Left hindlimb (tissue), 1 donor: ENCODE data around the gene FAM241A.
A peak's percentile ranks its signal among the peaks of the same experiment; 100 is the strongest.
"Not testable (repeated sequence)": the region's sequence is repeated elsewhere in the genome, so short reads cannot be mapped to it uniquely, and the experiment has no call there.

Source experiments
- DNase-seq: peaks from one replicate; pipeline ENCODE4 v3.0.0-alpha.2; 2018

FAM241A gene

DNA sequence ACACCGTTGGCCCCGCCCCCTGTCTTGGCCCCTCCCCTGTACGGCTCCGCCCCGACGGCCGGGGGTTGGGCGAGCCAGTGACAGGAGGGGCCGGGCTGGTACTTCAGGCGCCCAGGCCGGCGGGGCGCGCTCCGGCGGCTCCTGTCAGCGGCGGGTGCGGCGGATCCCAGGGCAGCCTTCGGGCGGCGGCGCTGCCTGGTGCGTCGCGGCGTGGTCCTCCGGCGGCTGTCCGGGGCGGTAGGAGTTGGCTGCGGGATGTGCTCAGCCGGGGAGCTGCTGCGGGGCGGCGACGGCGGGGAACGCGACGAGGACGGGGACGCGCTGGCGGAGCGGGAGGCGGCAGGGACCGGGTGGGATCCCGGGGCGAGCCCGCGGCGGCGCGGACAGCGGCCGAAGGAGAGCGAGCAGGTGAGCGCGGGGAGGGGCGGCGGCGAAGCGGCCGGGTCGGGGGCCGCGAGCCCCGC, at the start of gene FAM241A:
FAM241A (plus strand) TSS at position 129 of the 464 bp plus-strand sequence; CDS start at position 256, 127 bp downstream.
- DNase-seq = peak; percentile 90

DNA sequence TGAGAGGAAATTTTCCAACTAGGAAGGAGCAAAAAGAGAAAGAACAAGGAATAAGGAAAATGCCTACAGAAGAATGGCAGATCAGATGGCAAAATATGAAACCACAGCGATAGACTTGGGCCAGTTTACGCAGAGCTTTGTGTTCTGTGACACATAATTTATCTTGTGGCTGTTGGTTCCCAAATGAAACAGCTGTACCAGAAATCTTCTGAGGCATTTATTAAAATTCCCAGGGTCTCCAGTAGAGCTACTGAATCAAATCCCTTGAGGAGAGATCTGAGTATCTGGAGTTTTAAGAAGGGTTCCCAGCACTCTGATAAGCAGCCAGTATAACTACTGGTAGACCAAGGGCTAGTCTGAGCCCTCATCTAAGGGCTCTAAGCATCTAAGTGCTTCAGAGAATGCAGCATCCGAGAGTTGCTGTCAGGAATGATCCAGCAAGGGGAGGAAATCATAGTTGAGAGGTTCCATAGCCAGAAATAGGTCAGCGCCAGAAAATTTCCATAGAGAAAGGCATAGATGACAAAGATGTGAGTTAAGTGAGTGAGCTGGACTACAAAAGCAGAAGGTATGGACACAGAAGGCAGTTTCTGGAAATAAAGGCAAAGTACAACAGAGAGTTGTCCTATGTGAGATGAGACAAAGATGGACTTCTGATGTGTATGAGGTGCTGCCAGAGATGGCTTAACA, 46.3 kb upstream of the FAM241A start:
- no peak for DNase-seq

DNA sequence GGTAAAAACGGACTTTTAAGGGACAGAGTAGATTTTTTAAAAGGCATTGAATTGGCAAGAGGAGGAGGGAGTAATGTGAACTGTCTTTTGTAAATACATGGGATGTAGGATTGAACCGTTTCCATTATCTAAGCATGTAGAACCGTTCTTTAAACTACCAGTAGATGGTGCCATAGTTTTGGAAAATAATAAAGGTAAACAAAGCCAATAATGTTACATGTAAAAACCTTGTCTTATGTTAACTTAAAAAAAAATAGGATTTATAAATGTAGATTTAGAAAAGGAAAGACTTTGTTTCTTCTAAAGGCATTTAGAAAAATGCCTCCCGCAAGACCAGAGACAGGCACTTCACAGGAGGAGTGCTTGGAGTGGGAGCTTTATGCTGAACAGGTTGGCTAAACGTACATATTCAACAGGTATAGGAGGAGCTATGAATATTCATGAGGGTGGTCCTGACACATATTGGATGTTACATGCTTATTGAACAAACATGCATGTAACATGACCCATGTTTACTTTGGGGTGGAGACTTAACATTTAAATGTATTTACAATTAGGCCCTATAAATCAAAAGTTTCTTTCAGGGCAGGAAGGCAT, 45.5 kb upstream of the FAM241A start:
- DNase-seq = no peak

DNA sequence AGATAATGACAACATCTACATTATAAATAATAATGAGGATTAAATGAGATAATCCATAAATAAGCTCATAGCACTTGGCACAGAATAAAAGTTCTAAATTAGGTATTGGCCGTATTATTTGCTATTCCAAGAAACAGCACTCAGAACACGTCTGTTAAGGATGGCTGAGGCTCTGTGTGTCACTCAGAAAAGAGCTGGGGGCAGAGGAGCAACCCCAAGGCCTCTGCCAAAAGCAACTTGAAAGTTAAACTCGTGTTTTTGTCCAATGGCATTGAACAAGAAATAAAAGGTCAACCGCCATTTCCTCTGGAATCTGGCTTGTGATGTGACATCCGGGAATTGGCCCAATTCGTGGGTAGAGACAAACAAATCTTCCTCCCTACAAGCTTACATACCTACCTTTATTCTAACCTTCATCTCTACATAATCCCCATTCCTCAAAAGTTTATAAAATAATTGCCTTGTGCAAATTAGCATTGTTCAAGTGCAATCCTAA, 42.3 kb upstream of the FAM241A start:
- DNase-seq = no peak

DNA sequence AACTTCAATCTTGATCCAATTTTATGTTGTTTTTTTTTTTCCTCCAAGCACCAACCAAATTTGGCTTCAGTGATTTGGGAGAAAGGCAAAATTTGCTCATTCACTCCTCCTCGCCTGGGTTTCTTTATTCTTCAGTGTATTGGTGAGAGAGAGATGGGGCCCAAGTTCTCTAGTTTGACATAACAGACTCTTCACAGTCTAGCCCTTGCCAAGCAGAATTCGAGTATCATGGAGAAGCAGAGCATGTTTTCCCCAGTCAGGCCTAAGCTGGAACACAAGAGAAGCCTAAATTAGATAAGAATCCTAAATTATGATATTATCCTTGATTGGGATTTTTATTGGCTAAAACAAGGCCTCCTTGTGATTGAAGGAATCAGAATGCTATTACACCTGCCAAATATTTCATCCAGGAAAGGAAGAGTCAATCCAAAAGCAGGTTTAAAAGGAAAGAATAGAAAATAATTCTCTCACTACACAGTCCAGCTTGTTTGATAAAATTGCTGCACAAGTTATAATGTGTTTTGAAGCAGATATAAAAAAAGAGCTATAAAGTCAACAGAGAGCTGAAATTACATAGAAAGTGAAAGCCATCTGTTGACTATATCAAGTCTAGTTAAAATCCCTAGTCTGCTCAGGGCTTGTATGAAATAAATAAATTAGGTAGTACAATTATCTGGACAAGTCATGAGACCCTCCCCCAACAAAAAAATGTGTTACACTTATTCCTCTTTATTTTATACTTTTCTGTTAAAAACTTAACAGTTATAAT, 39.9 kb upstream of the FAM241A start:
- no peak for DNase-seq

DNA sequence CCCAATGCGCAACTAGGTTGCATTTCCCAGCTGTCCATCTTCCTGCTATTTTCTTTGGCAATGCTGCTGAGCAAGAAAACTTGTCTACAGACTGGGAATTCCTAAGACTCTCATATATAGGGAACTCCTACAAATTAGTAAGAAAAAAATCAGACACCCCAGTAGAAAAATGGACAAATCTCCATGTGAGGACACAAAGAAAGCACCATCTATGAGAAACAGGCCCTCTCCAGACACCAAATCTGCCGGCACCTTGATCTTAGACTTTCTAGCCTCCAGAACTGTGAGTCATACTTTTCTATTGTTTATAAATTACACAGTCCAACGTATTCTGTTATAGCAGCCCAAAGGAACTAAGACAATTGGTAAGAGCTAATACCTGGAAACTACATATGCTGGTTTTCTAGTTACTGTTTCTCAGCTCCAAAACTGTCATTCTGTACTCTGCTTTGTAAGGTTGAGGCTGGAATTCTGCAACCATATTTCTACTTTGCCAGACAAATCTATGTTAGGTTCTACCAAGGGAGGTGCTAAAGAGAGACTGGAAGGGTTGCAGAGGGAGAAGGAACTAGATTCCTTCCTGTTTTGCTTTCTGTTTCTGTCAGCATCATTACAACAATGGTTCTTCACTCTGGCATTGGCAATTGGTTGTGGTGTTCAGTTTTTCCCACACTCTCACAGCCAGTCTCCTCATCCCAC, 35.7 kb upstream of the FAM241A start:
- DNase-seq = no peak

DNA sequence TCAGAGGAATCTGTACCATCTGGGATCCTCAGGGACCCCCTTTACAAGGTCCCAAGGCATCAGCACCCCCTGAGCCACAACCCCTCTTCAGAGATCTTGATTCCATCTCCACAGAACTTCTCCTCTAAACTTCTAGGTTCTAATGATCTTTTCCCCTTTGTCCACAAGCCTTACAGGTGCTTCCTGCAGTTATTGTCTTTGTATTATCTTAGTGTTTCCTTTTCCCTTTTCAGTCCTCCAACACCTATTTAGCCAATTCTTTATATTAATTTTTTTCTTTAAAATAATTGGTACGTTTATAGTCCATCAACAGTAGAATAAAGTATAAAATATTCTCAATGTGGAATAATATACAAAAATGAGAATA, 35.2 kb upstream of the FAM241A start:
- DNase-seq = no peak

DNA sequence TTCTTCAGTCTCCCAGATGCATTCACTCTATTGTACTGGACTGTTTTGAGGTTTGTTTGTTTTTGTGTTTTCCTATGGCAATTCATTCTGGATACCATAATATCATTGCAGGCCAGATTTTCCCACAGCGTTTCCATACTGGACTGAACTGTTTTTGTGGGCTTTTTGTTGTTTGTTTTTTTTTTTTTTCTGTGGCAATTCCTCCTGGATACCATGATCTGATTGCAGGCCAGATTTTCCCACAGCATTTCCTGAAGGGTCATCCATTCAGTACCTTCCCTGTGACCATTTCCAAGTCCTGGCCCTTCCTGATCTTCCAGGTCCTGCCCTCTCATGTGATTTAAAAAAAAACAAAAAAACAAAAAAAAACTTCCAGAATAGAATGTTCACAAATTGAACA, 33.9 kb upstream of the FAM241A start:
- DNase-seq = no peak

DNA sequence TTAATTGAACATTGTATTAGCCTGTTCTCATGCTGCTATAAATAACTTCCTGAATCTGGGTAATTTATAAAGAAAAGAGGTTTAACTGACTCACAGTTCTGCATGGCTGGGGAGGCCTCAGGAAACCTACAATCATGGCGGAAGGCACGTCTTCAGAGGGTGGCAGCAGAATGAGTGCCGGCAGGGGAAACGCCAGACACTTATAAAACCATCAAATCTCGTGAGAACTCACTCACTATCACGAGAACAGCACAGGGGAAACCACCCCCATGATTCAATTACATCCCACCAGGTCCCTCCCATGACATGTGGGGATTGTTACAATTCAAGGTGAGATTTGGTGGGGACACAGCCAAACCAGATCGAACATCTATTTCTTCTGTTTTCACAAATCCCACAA, 33.2 kb upstream of the FAM241A start:
- DNase-seq = not testable (repeated sequence)

DNA sequence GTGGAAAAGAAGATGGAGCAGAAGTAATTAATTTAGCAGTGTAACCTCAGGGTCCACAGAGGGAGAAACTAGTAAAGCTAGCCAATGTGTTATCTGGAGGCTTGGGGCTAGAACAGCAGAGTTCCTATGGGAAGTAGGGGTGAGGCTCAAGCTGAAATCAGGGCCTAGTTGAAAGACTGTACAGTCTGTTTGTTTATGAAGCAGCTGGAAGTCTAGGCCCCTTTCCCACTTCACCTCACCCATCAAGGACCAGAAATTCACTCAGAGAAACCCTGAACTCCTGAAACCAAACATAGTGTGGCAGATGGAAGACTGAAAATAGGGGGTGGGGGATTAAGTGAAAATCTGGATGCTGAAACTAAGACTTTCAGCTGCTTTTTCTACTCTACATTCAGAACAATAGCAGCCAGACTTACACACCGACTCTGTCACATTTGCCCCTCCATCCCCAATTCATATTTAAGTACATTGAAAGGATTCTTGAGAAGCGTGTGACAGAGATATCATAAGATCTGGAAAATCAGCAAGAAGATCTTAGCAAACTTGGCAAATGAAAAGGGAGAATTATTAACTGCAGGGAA, 32.6 kb upstream of the FAM241A start:
- DNase-seq = no peak

DNA sequence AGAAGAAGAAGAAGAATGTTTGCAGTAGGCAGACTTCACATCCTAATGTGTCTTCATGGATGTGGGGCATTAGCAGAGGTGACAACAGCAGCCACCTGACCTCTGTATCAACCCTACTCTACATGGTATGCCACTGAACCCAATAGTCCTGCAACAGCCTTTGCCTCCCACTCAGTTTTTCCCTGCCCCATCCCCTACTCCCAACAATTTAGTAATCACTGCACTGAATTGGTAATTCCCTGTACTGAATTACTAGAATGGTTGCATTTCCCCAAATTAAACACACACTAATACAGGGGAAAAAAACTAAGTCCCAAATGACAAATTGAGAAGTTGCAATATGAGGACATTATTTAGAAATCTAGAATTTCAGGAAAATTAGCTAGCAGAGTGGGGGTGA, 31.4 kb upstream of the FAM241A start:
- DNase-seq = no peak

DNA sequence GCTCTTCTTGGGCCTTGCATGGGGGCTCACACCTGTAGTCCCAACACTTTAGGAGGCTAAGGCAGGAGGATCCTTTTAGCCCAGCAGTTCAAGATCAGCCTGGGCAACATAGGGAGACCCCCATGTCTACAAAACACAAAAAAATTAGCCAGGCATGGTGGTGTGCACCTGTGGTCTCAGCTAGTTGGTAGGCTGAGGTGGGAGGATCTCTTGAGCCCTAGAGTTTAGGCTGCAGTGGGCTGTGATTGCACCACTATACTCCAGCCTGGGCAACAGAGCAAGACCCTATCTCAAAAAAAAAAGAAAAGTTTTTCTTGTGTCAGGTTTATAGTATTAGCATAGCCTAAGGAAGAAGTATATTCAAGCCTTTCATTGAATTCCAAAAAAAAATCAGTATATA, 30.8 kb upstream of the FAM241A start:
- no peak for DNase-seq

DNA sequence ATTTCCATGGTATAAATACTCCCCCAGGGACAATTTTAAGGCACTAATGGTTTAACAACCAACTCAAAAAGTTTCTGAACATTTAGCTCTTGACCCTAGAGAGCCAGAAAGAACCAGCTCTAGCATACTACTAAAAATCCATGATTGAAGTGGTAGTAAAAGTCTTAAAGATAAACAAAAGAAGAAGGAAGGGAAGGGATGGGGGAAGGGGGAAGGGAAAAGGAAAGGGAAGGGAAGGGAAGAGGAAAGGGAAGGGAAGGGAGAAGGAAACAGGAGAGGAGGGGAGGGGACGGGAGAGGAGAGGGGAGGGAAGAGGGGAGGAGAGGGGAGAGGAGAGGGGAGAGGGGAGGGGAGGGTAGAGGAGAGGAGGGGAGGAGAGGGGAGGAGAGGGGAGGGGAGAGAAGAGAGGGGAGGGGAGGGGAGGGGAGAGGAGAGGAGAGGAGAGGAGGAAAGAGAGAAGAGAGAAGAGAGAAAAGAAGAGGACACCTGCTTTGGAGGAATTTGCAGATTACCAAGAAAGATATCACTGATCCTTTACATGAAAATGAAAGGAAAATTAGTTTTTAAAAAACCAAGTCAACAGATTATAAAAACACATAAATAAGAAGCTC, 26.4 kb upstream of the FAM241A start:
- DNase-seq = no peak

DNA sequence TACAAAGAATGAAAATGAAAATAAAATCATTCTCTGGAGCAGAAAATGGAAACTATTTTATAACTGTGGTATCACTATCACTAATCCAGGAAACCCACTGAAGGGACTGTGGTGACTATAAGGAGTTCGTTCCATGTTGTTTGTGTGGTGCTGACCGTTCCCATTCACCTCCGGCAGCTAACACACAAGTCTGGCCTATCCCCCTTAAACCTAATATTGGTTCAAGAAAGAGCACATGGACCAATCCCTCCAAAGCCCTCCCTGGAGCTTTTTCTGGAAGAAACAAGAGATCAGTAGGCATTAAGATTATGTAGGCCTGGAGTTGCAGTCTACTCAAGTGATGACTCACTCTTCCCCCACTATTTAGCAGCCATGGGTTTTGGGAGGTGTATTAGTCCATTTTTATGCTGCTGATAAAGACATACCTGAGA, 25.9 kb upstream of the FAM241A start:
- DNase-seq = no peak

DNA sequence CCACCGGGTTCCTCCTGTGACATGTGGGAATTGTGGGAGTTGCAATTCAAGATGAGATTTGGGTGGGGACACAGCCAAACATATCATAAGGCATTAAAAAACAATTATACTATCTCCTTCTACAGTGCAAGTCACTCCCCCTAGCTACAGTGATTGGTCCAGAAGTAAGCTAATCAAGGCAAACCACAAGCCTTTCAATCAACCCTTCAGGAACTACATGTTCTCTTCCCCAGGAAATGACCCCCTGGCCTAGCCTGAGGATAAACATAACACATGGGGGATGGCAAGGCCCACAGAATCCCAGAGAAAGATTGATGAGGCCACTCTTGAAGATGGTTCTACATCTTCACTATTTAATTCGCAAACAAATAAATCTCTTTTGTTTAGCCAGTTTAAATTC, 25.2 kb upstream of the FAM241A start:
- DNase-seq = no peak

DNA sequence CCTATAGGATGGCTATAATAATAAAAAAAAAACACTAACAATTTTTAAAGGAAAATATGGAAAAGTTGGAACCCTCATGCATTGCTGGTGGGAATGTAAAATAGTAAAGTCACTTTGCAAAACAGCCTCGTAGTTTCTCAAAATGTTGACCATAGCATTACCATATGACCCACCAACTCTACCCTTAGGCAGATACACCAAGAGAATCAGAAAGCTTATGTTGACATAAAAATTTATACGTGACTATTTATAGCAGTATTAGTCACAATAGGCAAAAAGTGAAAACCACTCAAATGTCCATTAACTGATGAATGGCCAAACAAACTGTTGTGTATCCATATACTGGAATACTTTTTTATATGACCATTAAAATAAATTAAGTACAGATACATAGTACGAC, 19.8 kb upstream of the FAM241A start:
- DNase-seq = no peak

DNA sequence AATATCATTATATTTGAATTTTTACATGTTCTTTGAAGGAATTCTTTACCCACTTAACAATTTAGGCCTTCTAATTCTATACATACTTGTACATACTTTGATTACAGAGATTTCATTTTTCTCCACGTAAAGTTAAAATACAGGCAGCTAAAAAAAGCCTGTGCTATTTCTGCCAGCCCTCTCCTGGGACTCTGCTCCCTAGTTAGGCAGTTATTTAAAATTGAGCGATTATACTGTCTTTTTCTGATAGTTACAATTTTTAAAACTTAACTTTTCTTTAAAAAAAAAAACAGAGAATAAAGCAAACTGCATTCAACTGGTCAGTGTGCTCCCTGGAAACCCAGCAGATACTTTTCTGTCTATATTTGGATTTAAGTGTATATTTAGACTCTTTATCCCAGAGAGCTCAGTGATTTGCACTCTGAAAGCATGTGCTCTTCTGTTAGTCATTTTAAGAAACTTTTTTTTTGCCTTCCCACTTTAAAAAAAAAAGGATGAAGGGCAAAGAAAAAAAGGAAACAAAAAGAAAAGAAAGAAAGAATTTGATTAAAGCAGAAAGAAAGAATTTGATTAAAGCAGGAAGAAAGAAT, 18.1 kb upstream of the FAM241A start:
- no peak for DNase-seq

DNA sequence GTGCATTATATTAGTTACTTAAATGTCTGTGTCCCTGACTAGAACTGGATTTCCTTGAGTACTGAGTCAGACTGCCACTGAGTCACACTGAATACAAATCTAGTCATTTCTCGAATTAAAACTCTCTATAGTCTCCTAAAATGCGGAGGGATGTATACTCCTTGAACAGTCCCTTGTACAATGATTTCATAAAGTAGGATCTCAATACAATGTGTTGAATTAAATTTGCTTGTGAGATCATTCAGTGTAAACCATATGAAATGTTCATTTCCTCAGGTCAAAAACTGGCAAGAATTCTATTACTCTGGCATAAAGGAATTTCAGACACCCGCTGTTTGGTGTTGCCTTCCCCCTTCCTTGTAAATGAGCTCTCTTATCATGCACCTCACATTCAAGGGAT, 17.5 kb upstream of the FAM241A start:
- no peak for DNase-seq

DNA sequence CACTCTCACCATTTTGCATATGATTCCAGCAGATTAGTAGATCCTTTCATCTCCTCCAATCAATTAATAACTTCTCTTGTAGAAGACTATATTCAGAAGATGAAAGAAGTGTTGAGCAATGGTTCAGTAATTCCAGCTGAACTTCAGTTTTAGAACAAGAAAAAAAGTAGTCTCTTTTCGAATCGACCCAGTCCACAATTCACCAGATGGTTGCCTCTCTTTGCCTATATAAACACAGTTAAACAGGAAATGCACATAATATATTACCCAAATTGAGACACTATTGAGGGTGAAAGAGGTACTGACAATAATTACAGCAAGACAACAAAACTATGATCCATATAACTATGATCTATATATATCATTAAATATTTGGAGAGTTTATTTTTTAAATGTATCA, 16.8 kb upstream of the FAM241A start:
- DNase-seq = no peak

DNA sequence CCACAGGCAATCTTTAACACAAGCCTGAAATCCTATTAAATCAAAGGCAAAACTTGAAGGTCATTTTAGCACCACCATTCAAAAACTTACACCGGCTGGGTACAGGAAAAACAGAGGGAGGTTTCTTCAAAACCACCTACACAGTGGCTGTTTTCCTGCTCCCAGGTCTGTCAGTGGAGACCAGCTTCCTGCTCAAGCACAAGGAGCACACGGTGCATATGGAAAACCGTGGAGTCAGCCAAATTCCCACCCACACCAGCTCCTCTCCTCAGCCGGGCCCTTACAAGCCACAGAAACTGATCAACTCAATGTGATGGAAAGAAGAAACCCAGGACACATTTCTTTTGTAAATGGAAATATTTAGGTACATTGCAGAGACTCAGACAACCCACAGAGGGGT, 14.3 kb upstream of the FAM241A start:
- DNase-seq = peak; percentile 48

DNA sequence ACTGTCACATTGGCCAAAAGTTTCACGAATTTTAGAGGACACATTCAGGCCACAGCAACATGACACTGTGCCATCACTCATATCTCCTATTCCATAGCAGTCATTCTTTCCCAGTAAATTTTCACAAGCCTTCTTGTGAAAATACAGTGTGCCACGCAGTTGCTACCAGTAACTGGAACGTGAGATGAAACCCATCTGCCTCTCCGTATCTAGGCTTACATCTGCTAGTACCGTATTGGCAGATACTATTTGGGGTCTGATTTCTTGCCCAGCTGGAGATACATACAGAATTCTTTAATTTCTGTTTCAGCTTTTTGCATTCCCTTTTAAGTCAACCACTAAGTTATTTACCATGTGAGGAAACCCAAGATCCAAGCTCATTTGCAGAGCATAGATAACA, 8.7 kb upstream of the FAM241A start:
- no peak for DNase-seq

DNA sequence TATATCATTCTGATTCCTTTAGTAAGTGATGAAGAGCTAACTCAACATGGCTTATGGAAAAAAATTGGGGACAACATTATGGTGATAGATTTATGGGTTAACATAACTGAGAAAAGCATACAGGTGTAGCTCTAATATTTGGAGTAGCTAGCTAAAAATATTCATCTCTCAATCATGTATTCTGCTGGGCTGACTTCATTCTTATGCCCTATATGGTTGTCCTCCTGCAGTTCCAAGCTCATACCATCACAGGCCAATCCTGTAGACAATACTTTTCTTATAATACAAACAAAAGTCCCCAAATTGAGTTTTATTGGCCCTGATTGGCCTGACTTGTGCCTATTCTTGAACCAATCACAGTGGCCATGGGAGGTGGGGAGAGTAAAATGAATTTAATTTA, 6.7 kb upstream of the FAM241A start:
- DNase-seq = no peak
